Astrocyte (in vitro differentiated cells and primary cell): ENCODE results near the gene TULP4. TPM values are rescaled to one million over a fixed set of nuclear protein-coding genes. Genes with fewer than 3 reads are reported as not detected.

ENCODE experiments used
- DNase-seq: peaks from one replicate; pipeline ENCODE4 v3.0.0-alpha.2; 2010; ENCODE audit warnings: low read depth
- FAIRE-seq: peaks from 2 replicates; lab custom pipeline; 2011; peaks lifted over from hg19 to GRCh38; lab: Jason Lieb, UNC
- H2AFZ ChIP-seq: 2 replicates; pipeline ENCODE4 v1.6.0; 2012; ENCODE audit warnings: low read depth, low read length, inconsistent platforms
- H3K27ac ChIP-seq: 2 replicates; pipeline ENCODE4 v1.5.1; 2011; ENCODE audit warnings: low read depth, low read length, inconsistent platforms
- H3K27me3 ChIP-seq: 2 replicates; pipeline ENCODE4 v1.6.0; 2011; ENCODE audit warnings: low read length, inconsistent platforms; ENCODE audit not compliant: insufficient read depth
- H3K36me3 ChIP-seq: 2 replicates; pipeline ENCODE4 v1.5.1; 2011; ENCODE audit warnings: low read length, inconsistent platforms; ENCODE audit not compliant: insufficient read depth
- H3K4me1 ChIP-seq: 2 replicates; pipeline ENCODE4 v1.5.1; 2011; ENCODE audit warnings: low read length, inconsistent platforms; ENCODE audit not compliant: insufficient read depth
- H3K4me2 ChIP-seq: 2 replicates; pipeline ENCODE4 v1.6.0; 2012; ENCODE audit warnings: low read length, inconsistent platforms
- H3K4me3 ChIP-seq: 2 replicates; pipeline ENCODE4 v1.5.1; 2011; ENCODE audit warnings: low read depth, mild to moderate bottlenecking, low read length, inconsistent platforms; ENCODE audit not compliant: insufficient read depth
- H3K79me2 ChIP-seq: 2 replicates; pipeline ENCODE4 v1.6.0; 2012; ENCODE audit warnings: mild to moderate bottlenecking, low read length, inconsistent platforms; ENCODE audit not compliant: insufficient read depth
- H3K9ac ChIP-seq: 2 replicates; pipeline ENCODE4 v1.6.0; 2012; ENCODE audit warnings: mild to moderate bottlenecking, low read length, inconsistent platforms
- H3K9me3 ChIP-seq: 2 replicates; pipeline ENCODE4 v1.5.1; 2012; ENCODE audit warnings: low read depth, mild to moderate bottlenecking, low read length, inconsistent platforms; ENCODE audit not compliant: insufficient read depth
- H4K20me1 ChIP-seq: 2 replicates; pipeline ENCODE4 v1.6.0; 2012; ENCODE audit warnings: low read length, inconsistent platforms; ENCODE audit not compliant: insufficient read depth
- H3K27ac Mint-ChIP-seq: one replicate; pipeline ENCODE4 v1.8.0; 2021; ENCODE audit warnings: mild to moderate bottlenecking, mixed read lengths; ENCODE audit not compliant: unreplicated experiment
- H3K27me3 Mint-ChIP-seq: one replicate; pipeline ENCODE4 v1.8.0; 2021; ENCODE audit warnings: low read depth, mixed read lengths; ENCODE audit not compliant: unreplicated experiment
- H3K36me3 Mint-ChIP-seq: one replicate; pipeline ENCODE4 v1.8.0; 2021; ENCODE audit warnings: low read depth, mixed read lengths; ENCODE audit not compliant: unreplicated experiment
- H3K4me1 Mint-ChIP-seq: one replicate; pipeline ENCODE4 v1.8.0; 2021; ENCODE audit warnings: low read depth, mixed read lengths; ENCODE audit not compliant: unreplicated experiment
- H3K4me3 Mint-ChIP-seq: one replicate; pipeline ENCODE4 v1.8.0; 2021; ENCODE audit warnings: mild to moderate bottlenecking, moderate library complexity, mixed read lengths; ENCODE audit not compliant: unreplicated experiment
- H3K9me3 Mint-ChIP-seq: one replicate; pipeline ENCODE4 v1.8.0; 2021; ENCODE audit warnings: mild to moderate bottlenecking, mixed read lengths; ENCODE audit not compliant: unreplicated experiment
- CTCF ChIP-seq: IDR thresholded peaks from 2 replicates; pipeline ENCODE4 v1.5.1; 2011; ENCODE audit warnings: low read depth, mild to moderate bottlenecking, inconsistent platforms, low read length, moderate library complexity; ENCODE audit not compliant: insufficient read depth
- EZH2 ChIP-seq: IDR thresholded peaks from 2 replicates; pipeline ENCODE4 v1.6.1; 2012; ENCODE audit warnings: mild to moderate bottlenecking, low read length, inconsistent platforms; ENCODE audit not compliant: insufficient read depth
- total RNA-seq: library from RNA; stranded (reverse); gene quantifications from 2 replicates; pipeline ENCODE4 v1.2.1, GENCODE V29; 2021

TULP4 gene
- total RNA-seq, 1 donor from 2014 or later: 91.2 TPM

GRCh38 chr6:158558415-158559306 lies 246.4 kb downstream of the TULP4 start:
- peaks cover 22% of the 10 kb centered on the region for H3K4me1 ChIP-seq
- H3K36me3 Mint-ChIP-seq: peaks cover 3% of the 10 kb centered on the region
- peak overlapping the region; percentile 99 for H2AFZ ChIP-seq
- H3K27me3 Mint-ChIP-seq: no peaks in the 10 kb centered on the region
- no peak overlapping the region for H3K4me2 ChIP-seq
- no peak overlapping the region for H3K27ac Mint-ChIP-seq
- DNase-seq: no peak
- peak overlapping the region; percentile 71 for H3K4me3 ChIP-seq
- no peaks in the 10 kb centered on the region for H3K36me3 ChIP-seq
- peak overlapping the region; percentile 81 for H3K4me3 Mint-ChIP-seq
- no peak for FAIRE-seq
- peaks cover 32% of the 10 kb centered on the region for H3K79me2 ChIP-seq
- peaks cover 20% of the 10 kb centered on the region for H3K4me1 Mint-ChIP-seq
- peaks cover 2% of the 10 kb centered on the region for H3K9me3 Mint-ChIP-seq
- H3K27me3 ChIP-seq: no peaks in the 10 kb centered on the region
- H3K9ac ChIP-seq: no peak overlapping the region
- H4K20me1 ChIP-seq: peaks cover 28% of the 10 kb centered on the region
- H3K9me3 ChIP-seq: no peaks in the 10 kb centered on the region
- H3K27ac ChIP-seq: no peak overlapping the region
- no peak for TF ChIP-seq EZH2
- TF ChIP-seq CTCF: no peak

GRCh38 chr6:158559338-158559894 lies 247.2 kb downstream of the TULP4 start:
- Mint-ChIP-seq H3K4me1 (peaks cover 20% of the 10 kb centered on the region), H3K27ac (peak overlapping the region; percentile 18), H3K27me3 (no peaks in the 10 kb centered on the region), H3K9me3 (peaks cover 2% of the 10 kb centered on the region), H3K4me3 (peak overlapping the region; percentile 81), H3K36me3 (peaks cover 3% of the 10 kb centered on the region)
- Histone ChIP-seq H3K4me1 (peaks cover 22% of the 10 kb centered on the region), H3K27ac (peak overlapping the region; percentile 76), H3K27me3 (no peaks in the 10 kb centered on the region), H3K9me3 (no peaks in the 10 kb centered on the region), H3K36me3 (no peaks in the 10 kb centered on the region), H3K79me2 (peaks cover 40% of the 10 kb centered on the region), H2AFZ (peak overlapping the region; percentile 99), H3K9ac (peak overlapping the region; percentile 89), H3K4me2 (peak overlapping the region; percentile 95), H4K20me1 (peaks cover 35% of the 10 kb centered on the region), H3K4me3 (peak overlapping the region; percentile 71)
- TF ChIP-seq EZH2 (no peak), CTCF (no peak)
- no peak for DNase-seq
- no peak for FAIRE-seq
